Suprapubic skin (tissue), 3 donors: ENCODE results near the gene NOC4L.

Source experiments
- CTCF ChIP-seq, 2 donors: fragments of 200-600 bp in 1 of 2; fragments of 450-650 bp in 1 of 2; sonication (generic) in 1 of 2; IDR thresholded peaks; one replicate each; pipeline ENCODE4 v1.5.1; 2016 to 2019; ENCODE audit warnings: antibody characterized with exemption in 2 of 2, mild to moderate bottlenecking in 1 of 2, moderate library complexity in 1 of 2
- POLR2A ChIP-seq, 2 donors: fragments of 450-650 bp; IDR thresholded peaks; one replicate each; pipeline ENCODE4 v1.6.1; 2017; ENCODE audit warnings: antibody characterized with exemption in 2 of 2, mild to moderate bottlenecking in 2 of 2, moderate library complexity in 2 of 2

- no peak for TF ChIP-seq CTCF (IDR thresholded peaks at IDR 0.05)
- TF ChIP-seq POLR2A (IDR thresholded peaks at IDR 0.05), result no peak
These were observed 37.4 kb downstream of the NOC4L start for GRCh38 chr12:132181570-132182200.
